Subcutaneous adipose tissue (tissue), 4 donors: ENCODE measurements around the gene SERPINA5. TPM values are rescaled to one million over a fixed set of nuclear protein-coding genes. Genes with fewer than 3 reads are reported as not detected.

ENCODE experiments used
- total RNA-seq, 4 donors: library from RNA; depleted of rRNA; stranded (reverse); fragments of >200 nt; gene quantifications; one replicate each; pipeline ENCODE4 v1.1.0, GENCODE V29; 2016
- TF ChIP-seq, protein P1 (sequence below): fragments of 450-650 bp; IDR thresholded peaks from one replicate; pipeline ENCODE4 v1.5.1; 2016; ENCODE audit warnings: low read depth, mild to moderate bottlenecking, control low read depth, antibody characterized with exemption, moderate library complexity

SERPINA5 gene
- total RNA-seq, 4 donors from 2014 or later = 2.0 to 5.5 (median 3.2) TPM

DNA sequence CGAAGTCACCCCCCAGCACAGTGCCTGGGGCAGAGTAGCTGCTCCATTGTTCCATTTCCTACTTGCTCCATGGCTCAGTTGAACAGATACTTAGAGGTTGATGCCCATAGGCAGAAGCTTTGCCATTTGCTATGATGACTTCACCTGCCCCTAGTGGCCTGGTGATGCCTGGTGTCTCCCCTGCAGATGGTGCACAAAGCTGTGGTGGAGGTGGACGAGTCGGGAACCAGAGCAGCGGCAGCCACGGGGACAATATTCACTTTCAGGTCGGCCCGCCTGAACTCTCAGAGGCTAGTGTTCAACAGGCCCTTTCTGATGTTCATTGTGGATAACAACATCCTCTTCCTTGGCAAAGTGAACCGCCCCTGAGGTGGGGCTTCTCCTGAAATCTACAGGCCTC is 10.6 kb downstream of the SERPINA5 start:
- TF ChIP-seq, protein P1, sequence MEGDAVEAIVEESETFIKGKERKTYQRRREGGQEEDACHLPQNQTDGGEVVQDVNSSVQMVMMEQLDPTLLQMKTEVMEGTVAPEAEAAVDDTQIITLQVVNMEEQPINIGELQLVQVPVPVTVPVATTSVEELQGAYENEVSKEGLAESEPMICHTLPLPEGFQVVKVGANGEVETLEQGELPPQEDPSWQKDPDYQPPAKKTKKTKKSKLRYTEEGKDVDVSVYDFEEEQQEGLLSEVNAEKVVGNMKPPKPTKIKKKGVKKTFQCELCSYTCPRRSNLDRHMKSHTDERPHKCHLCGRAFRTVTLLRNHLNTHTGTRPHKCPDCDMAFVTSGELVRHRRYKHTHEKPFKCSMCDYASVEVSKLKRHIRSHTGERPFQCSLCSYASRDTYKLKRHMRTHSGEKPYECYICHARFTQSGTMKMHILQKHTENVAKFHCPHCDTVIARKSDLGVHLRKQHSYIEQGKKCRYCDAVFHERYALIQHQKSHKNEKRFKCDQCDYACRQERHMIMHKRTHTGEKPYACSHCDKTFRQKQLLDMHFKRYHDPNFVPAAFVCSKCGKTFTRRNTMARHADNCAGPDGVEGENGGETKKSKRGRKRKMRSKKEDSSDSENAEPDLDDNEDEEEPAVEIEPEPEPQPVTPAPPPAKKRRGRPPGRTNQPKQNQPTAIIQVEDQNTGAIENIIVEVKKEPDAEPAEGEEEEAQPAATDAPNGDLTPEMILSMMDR = no peak

DNA sequence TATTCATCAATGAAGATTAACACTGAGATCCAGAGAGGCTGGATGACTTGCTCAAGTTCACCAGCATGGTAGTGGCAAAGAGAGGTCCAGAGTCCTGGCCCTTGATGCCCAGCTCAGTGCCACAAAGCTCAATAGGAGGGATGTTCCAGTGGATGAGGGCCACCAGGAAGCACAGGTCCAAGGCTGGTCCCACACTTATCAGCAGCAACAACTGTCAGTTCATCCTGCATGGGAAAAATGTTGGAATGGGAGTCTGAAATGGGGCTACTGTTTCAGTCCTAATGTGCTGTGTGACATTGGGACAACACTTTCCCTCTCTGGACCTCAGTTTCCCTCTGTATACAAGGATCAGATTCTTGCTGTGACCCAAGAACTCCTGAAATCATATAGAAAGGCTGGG is 11.2 kb downstream of the SERPINA5 start:
- TF ChIP-seq, protein P1 = no peak

DNA sequence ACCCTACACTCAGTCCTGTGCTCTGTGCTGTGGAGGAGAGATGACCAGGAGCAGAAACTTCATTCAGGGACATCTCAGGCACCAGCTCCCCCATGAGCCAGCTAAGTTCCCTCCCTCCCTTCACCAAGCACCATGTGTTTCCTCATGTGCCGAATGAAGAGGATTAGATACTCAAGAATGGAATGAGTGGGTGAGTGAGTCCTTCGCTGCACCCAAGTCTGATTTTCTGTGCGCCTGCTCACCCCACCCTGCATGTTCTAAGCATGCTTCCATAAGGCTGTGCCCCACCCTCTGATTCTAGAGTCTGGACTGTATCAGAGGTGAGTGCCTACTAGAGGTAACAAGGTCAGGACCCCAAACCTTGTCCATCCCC is 12.1 kb downstream of the SERPINA5 start:
- TF ChIP-seq, protein P1 = no peak

DNA sequence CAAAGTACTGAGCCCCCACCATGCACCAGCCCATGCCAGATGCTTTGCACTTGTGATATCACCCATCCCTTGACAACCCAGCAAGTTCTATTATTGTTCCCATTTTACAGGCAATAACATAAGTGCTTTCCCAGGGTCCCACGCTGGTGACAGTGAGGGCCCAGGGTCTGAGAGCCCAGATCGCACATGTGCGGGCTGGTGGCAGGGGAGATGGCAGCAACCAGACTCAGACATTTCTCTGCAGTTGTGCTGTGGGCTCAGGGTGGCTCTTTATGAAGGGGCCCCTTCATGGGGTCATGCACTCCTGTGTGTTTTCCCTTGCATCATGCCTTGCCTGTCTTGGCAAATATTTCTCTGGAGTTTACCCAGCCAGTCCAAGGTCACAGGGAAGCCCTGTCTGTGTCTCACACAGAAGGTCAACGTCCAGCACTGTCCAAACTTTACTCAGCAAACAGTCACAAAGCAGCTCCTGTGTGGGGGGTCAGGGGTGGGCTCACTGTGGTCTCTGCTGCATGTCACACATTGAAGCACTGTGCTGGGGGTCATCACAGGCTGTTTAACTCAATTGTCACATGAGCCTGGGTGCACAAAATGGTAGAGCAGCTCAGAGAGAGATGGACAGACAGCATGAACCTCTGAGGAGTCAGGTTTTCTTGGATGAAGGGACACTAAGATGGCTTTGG is 12.7 kb downstream of the SERPINA5 start:
- TF ChIP-seq, protein P1 = no peak

DNA sequence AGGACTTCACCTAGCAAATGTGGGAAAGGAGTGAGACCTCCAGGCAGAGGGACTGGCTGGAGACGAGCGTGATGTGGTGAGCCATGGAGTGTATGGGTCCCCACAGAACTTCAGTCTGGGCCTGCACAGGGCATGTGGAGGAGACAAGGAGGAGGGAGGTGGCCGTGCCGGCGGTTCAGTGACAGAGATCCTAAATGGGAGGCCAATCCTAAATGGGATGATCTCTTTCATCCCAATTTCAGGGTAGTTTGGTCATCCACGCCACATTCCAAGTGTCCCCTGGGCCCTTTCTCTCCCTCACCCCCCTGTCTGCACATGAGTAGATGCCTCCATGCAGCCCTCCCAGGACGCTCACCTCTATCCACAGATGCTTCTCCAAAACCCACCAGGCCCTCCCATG is 13.2 kb downstream of the SERPINA5 start:
- TF ChIP-seq, protein P1 = no peak

DNA sequence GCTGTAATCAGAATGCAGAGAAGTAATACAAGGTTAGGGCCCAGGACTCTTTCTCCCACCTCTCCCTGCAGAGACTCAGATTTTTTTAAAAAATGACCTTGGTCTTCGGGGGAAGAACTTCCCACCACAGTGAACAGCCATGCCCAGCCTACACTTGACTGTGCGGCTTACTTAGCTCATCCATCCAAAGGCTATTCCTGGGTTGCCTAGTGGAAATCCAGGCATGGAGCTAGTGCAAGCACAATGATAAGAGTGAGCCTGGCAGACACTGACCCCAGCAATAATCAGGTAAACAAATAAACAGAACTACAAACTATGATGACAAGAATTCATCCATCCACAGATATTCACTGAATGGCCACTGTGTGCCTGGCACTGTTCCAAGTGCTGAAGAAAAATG is 14.7 kb downstream of the SERPINA5 start:
- TF ChIP-seq, protein P1 = no peak

DNA sequence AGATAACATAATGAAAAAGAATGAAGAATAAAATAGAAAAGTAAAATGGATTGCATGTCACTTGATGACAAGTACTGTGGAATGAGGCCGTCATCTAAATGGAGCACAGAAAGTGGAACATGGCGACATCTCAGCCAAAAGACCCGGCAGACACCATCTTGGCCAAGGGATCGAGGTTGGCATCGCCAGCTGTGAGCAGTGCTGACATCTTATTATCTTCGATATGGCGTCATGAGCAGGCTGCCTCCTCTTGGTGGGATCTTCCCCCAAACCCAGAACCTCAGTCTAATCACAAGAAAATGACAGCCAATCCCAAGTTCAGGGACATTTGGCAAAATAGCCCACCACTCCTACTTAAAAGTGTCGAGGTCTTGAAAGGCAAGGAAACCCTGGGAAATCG is 15.1 kb downstream of the SERPINA5 start:
- TF ChIP-seq, protein P1 = no peak
